MCF 10A (cell line): Measurements from ENCODE around the gene CHST11. TPM values are rescaled to one million over a fixed set of nuclear protein-coding genes. Genes with fewer than 3 reads are reported as not detected.

ENCODE experiments used
- BruUV-seq: library from RNA; stranded (reverse); fragments of 400-500 nt; replicated peaks from 2 replicates; lab custom pipeline; 2021; lab: Mats Ljungman, UMichigan
- CTCF ChIA-PET: fragments of 300-600 bp; sonication (Branson Sonifier 250); formaldehyde crosslinking; extraction: SDS; loops from one replicate; lab custom pipeline; 2021; ENCODE audit warnings: antibody characterized with exemption, inconsistent platforms; lab: Yijun Ruan, JAX
- POLR2A ChIA-PET: fragments of 300-600, 350-650 bp; sonication (Branson Sonifier 250); formaldehyde crosslinking; extraction: SDS; loops from one replicate; lab custom pipeline; 2020; ENCODE audit warnings: antibody characterized with exemption, inconsistent platforms; lab: Yijun Ruan, JAX
- DNase-seq: peaks from one replicate; pipeline ENCODE4 v3.0.0-alpha.2; 2018; ENCODE audit not compliant: unreplicated experiment
- H3K27ac Mint-ChIP-seq: one replicate; pipeline ENCODE4 v1.8.0; 2022; ENCODE audit warnings: mild to moderate bottlenecking, low read depth, mixed read lengths; ENCODE audit not compliant: unreplicated experiment
- H3K27me3 Mint-ChIP-seq: one replicate; pipeline ENCODE4 v1.8.0; 2022; ENCODE audit warnings: mixed read lengths; ENCODE audit not compliant: insufficient read depth, unreplicated experiment
- H3K36me3 Mint-ChIP-seq: one replicate; pipeline ENCODE4 v1.8.0; 2022; ENCODE audit warnings: mild to moderate bottlenecking, moderate library complexity, mixed read lengths; ENCODE audit not compliant: insufficient read depth, unreplicated experiment
- H3K4me1 Mint-ChIP-seq: one replicate; pipeline ENCODE4 v1.8.0; 2022; ENCODE audit warnings: mixed read lengths; ENCODE audit not compliant: insufficient read depth, unreplicated experiment
- H3K4me3 Mint-ChIP-seq: one replicate; pipeline ENCODE4 v1.8.0; 2022; ENCODE audit warnings: mild to moderate bottlenecking, moderate library complexity, mixed read lengths; ENCODE audit not compliant: unreplicated experiment
- H3K9me3 Mint-ChIP-seq: one replicate; pipeline ENCODE4 v1.8.0; 2022; ENCODE audit warnings: mixed read lengths; ENCODE audit not compliant: unreplicated experiment
- intact Hi-C: fragments of 100-400 bp; cut with micrococcal nuclease; formaldehyde crosslinking; loops from 2 replicates; pipeline ENCODE4 v1.14.1; 2022
- total RNA-seq: library from RNA; stranded (reverse); gene quantifications from 2 replicates; pipeline ENCODE4 v1.2.3, GENCODE V29; 2022
- TF ChIP-seq, protein P1 (sequence below): fragments of 200-600 bp; IDR thresholded peaks from one replicate; pipeline ENCODE4 v1.8.0; 2022; ENCODE audit warnings: antibody characterized with exemption, mild to moderate bottlenecking; ENCODE audit not compliant: unreplicated experiment

The CHST11 gene
- total RNA-seq, 1 experiment from 2014 or later, result 5.3 TPM

DNA sequence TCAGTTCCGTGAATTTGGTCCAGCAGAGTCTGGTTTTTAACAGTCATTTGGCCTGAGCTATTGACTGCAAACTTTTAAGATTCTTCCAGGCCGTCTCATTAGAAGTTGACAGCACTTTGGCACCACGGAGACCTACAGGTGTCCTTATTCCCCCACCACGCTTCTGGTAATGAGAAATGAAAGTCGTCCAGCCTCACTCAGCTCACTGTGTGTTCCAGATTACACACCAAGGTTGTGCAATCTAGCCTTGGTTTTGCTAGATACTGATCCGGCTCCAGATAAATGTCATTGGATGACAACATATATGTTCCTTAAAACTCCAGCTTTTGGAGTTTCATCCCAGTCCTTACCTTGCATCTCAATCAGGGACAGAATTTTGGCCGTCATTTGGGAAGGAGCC lies 210.4 kb downstream of the CHST11 start:
- no peaks in the 10 kb centered on the region for H3K27me3 Mint-ChIP-seq

GRCh38 chr12:104668274-104668718 lies 211.5 kb downstream of the CHST11 start:
- no TSS peak for BruUV-seq
- H3K36me3 Mint-ChIP-seq, result no peaks in the 10 kb centered on the region
- CTCF ChIA-PET, result interaction anchor here (0.6 to 1.2 kb wide), 3 partner anchors 19 to 209 kb away, joined by 3 to 4 read pairs (median 4); no protein-coding TSS in a partner anchor

More for the DNA sequence above, 210.4 kb downstream of the CHST11 start:
- TF ChIP-seq, protein P1, sequence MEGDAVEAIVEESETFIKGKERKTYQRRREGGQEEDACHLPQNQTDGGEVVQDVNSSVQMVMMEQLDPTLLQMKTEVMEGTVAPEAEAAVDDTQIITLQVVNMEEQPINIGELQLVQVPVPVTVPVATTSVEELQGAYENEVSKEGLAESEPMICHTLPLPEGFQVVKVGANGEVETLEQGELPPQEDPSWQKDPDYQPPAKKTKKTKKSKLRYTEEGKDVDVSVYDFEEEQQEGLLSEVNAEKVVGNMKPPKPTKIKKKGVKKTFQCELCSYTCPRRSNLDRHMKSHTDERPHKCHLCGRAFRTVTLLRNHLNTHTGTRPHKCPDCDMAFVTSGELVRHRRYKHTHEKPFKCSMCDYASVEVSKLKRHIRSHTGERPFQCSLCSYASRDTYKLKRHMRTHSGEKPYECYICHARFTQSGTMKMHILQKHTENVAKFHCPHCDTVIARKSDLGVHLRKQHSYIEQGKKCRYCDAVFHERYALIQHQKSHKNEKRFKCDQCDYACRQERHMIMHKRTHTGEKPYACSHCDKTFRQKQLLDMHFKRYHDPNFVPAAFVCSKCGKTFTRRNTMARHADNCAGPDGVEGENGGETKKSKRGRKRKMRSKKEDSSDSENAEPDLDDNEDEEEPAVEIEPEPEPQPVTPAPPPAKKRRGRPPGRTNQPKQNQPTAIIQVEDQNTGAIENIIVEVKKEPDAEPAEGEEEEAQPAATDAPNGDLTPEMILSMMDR, result no peak
- H3K4me1 Mint-ChIP-seq, result peaks cover 38% of the 10 kb centered on the region
- H3K27ac Mint-ChIP-seq, result no peak overlapping the region
- no peaks in the 10 kb centered on the region for H3K9me3 Mint-ChIP-seq
- H3K36me3 Mint-ChIP-seq, result no peaks in the 10 kb centered on the region
- ChIA-PET CTCF (interaction anchor here (0.8 to 1.2 kb wide), 6 partner anchors 20 to 210 kb away, joined by 3 to 6 read pairs (median 3); no protein-coding TSS in a partner anchor), POLR2A (interaction anchor here (0.6 to 1.4 kb wide), 5 partner anchors 41 to 348 kb away, joined by 3 read pairs; no protein-coding TSS in a partner anchor)
- BruUV-seq, result no TSS peak
- DNase-seq, result peak; percentile 68
- intact Hi-C loops, result no loop called here
- no peak overlapping the region for H3K4me3 Mint-ChIP-seq

GRCh38 chr12:104669089-104669721 lies 212.5 kb downstream of the CHST11 start:
- Mint-ChIP-seq H3K36me3 (no peaks in the 10 kb centered on the region), H3K27ac (no peak overlapping the region), H3K4me3 (peak overlapping the region; percentile 47), H3K9me3 (no peaks in the 10 kb centered on the region), H3K4me1 (peaks cover 49% of the 10 kb centered on the region), H3K27me3 (no peaks in the 10 kb centered on the region)
- peak; percentile 68 for DNase-seq
- ChIA-PET POLR2A (interaction anchor here (0.6 to 1.0 kb wide), 4 partner anchors 31 to 210 kb away, joined by 3 read pairs; no protein-coding TSS in a partner anchor), CTCF (interaction anchor here (0.7 to 1.3 kb wide), 4 partner anchors 142 to 290 kb away, joined by 3 to 6 read pairs (median 4); no protein-coding TSS in a partner anchor)
- TF ChIP-seq, protein P1, result no peak
- intact Hi-C loops, result loop anchor here (1.0 to 2.0 kb wide), 2 partner anchors 212 to 286 kb away; no protein-coding TSS in a partner anchor
- no TSS peak for BruUV-seq

More at GRCh38 chr12:104668274-104668718, 211.5 kb downstream of the CHST11 start:
- no peak for DNase-seq
- TF ChIP-seq, protein P1, result no peak
- Mint-ChIP-seq H3K27me3 (no peaks in the 10 kb centered on the region), H3K4me3 (no peak overlapping the region), H3K4me1 (peaks cover 49% of the 10 kb centered on the region), H3K27ac (no peak overlapping the region), H3K9me3 (no peaks in the 10 kb centered on the region)
- intact Hi-C loops, result loop anchor here (2.0 kb wide), 1 partner anchor 285 kb away; no protein-coding TSS in a partner anchor
- POLR2A ChIA-PET, result interaction anchor here (0.6 kb wide), 1 partner anchor 30 kb away, joined by 3 read pairs; no protein-coding TSS in a partner anchor

GRCh38 chr12:104669851-104670337 lies 213.1 kb downstream of the CHST11 start:
- no peaks in the 10 kb centered on the region for H3K27me3 Mint-ChIP-seq
- H3K4me1 Mint-ChIP-seq, result peaks cover 49% of the 10 kb centered on the region
- H3K27ac Mint-ChIP-seq, result no peak overlapping the region
- DNase-seq, result peak; percentile 37
- H3K36me3 Mint-ChIP-seq, result no peaks in the 10 kb centered on the region
- POLR2A ChIA-PET, result interaction anchor here (0.9 kb wide), 1 partner anchor 211 kb away, joined by 3 read pairs; no protein-coding TSS in a partner anchor
- peak overlapping the region; percentile 47 for H3K4me3 Mint-ChIP-seq
- TF ChIP-seq, protein P1, result no peak
- BruUV-seq, result no TSS peak
- intact Hi-C loops, result loop anchor here (1.0 to 5.0 kb wide), 3 partner anchors 68 to 287 kb away; no protein-coding TSS in a partner anchor
- H3K9me3 Mint-ChIP-seq, result no peaks in the 10 kb centered on the region
- CTCF ChIA-PET, result interaction anchor here (0.7 to 1.3 kb wide), 3 partner anchors 142 to 291 kb away, joined by 3 to 4 read pairs (median 3); no protein-coding TSS in a partner anchor
